Chondrocyte (in vitro differentiated cells): ENCODE measurements around the gene OXSR1. TPM values are rescaled to one million over a fixed set of nuclear protein-coding genes. Genes with fewer than 3 reads are reported as not detected.
A peak's percentile ranks its signal among the peaks of the same experiment; 100 is the strongest.

ENCODE experiments used
- DNase-seq: peaks from one replicate; pipeline ENCODE4 v3.0.0; 2021; ENCODE audit warnings: mixed read lengths, low spot score
- H3K27ac Mint-ChIP-seq: one replicate; pipeline ENCODE4 v1.8.0; 2021; ENCODE audit warnings: mild to moderate bottlenecking, moderate library complexity, mixed read lengths; ENCODE audit not compliant: unreplicated experiment
- H3K27me3 Mint-ChIP-seq: 2 replicates; pipeline ENCODE4 v1.8.0; 2021; ENCODE audit warnings: low read depth, mixed read lengths
- H3K36me3 Mint-ChIP-seq: 2 replicates; pipeline ENCODE4 v1.8.0; 2021; ENCODE audit warnings: low read depth, mixed read lengths
- H3K4me1 Mint-ChIP-seq: 2 replicates; pipeline ENCODE4 v1.8.0; 2021; ENCODE audit warnings: low read depth, mild to moderate bottlenecking, mixed read lengths
- H3K4me3 Mint-ChIP-seq: one replicate; pipeline ENCODE4 v1.8.0; 2021; ENCODE audit warnings: mild to moderate bottlenecking, moderate library complexity, mixed read lengths; ENCODE audit not compliant: unreplicated experiment
- H3K9me3 Mint-ChIP-seq: 2 replicates; pipeline ENCODE4 v1.8.0; 2021; ENCODE audit warnings: low read depth, mixed read lengths
- total RNA-seq: library from RNA; stranded (reverse); gene quantifications from 3 replicates; pipeline ENCODE4 v1.2.1, GENCODE V29; 2021
- TF ChIP-seq, protein P1 (sequence below): fragments of 200-600 bp; sonication (generic); IDR thresholded peaks from 2 replicates; pipeline ENCODE4 v1.5.0; 2021; ENCODE audit warnings: antibody characterized with exemption, mild to moderate bottlenecking, moderate library complexity

OXSR1 gene
- total RNA-seq, 1 donor from 2014 or later = 76.0 TPM

DNA sequence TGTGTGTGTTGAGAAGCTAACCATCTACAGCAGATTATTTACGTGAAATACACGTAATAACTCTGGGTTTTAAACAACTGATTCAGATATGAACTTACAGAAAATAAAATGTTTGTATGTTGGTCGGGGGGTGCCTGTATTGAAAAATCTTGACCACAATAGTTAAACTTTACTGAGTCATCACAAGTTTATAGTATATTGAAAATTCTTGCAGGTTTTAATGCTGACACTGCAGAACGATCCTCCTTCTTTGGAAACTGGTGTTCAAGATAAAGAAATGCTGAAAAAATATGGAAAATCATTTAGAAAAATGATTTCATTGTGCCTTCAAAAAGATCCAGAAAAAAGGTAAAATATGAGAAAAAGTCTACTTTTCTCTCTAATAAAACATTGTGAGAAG, 59.0 kb downstream of the OXSR1 start:
- peaks cover 27% of the 10 kb centered on the region for H3K4me1 Mint-ChIP-seq
- DNase-seq = no peak
- no peak overlapping the region for H3K27ac Mint-ChIP-seq
- H3K9me3 Mint-ChIP-seq = peaks cover 3% of the 10 kb centered on the region
- H3K27me3 Mint-ChIP-seq = no peaks in the 10 kb centered on the region
- H3K4me3 Mint-ChIP-seq = no peak overlapping the region
- TF ChIP-seq, protein P1, sequence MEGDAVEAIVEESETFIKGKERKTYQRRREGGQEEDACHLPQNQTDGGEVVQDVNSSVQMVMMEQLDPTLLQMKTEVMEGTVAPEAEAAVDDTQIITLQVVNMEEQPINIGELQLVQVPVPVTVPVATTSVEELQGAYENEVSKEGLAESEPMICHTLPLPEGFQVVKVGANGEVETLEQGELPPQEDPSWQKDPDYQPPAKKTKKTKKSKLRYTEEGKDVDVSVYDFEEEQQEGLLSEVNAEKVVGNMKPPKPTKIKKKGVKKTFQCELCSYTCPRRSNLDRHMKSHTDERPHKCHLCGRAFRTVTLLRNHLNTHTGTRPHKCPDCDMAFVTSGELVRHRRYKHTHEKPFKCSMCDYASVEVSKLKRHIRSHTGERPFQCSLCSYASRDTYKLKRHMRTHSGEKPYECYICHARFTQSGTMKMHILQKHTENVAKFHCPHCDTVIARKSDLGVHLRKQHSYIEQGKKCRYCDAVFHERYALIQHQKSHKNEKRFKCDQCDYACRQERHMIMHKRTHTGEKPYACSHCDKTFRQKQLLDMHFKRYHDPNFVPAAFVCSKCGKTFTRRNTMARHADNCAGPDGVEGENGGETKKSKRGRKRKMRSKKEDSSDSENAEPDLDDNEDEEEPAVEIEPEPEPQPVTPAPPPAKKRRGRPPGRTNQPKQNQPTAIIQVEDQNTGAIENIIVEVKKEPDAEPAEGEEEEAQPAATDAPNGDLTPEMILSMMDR = no peak
- H3K36me3 Mint-ChIP-seq = peaks cover 26% of the 10 kb centered on the region

DNA sequence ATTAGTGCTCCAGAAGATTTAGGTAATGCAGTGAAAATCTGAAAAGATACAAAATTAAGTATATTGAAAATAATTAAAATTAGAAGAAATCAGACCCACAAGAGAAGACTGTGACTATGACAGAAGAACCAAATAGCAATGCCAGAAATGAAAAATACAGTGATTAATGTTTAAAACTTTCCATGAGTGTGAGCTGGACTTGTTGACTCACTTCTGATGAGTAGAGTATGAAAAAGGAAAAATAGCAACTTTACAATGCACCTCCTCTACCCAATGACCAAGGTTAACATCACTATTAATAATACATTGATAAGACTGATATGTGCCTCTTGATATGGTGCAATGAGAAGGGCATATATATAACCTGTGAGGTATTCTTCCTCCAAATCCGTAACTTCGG, 60.9 kb downstream of the OXSR1 start:
- Mint-ChIP-seq H3K27ac (peak overlapping the region; percentile 51), H3K4me3 (no peak overlapping the region), H3K27me3 (no peaks in the 10 kb centered on the region), H3K9me3 (peaks cover 3% of the 10 kb centered on the region), H3K4me1 (peaks cover 27% of the 10 kb centered on the region), H3K36me3 (peaks cover 30% of the 10 kb centered on the region)
- DNase-seq = no peak
- TF ChIP-seq, protein P1 = no peak

DNA sequence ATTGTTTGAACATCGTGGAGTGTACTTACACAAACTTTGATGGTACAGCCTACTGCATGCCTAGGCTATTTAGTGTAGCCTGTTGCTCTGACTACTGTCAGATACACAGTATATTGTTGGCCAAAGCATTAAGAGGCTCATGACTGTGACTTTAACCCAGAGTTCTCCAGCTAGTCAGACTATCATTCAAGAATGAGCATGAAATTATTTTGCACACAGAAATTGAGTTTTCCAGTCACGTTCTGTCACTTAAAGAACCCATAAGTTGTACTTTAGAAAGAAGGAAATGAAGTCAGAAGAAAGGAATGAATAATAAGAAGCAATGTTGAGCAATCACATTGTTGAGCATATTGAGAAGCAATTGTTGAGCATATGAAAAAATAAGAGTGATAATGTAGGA, 62.7 kb downstream of the OXSR1 start:
- Mint-ChIP-seq H3K27ac (peak overlapping the region; percentile 90), H3K27me3 (no peaks in the 10 kb centered on the region), H3K4me3 (no peak overlapping the region), H3K9me3 (peaks cover 3% of the 10 kb centered on the region), H3K4me1 (peaks cover 27% of the 10 kb centered on the region), H3K36me3 (peaks cover 30% of the 10 kb centered on the region)
- TF ChIP-seq, protein P1 = no peak
- DNase-seq = no peak

- Mint-ChIP-seq H3K4me1 (peaks cover 27% of the 10 kb centered on the region), H3K27me3 (no peaks in the 10 kb centered on the region), H3K9me3 (peaks cover 3% of the 10 kb centered on the region), H3K4me3 (no peak overlapping the region), H3K27ac (no peak overlapping the region), H3K36me3 (peaks cover 36% of the 10 kb centered on the region)
- TF ChIP-seq, protein P1 = no peak
- DNase-seq = no peak
These were observed 63.7 kb downstream of the OXSR1 start for GRCh38 chr3:38229036-38229435.

GRCh38 chr3:38232701-38233100, 67.4 kb downstream of the OXSR1 start:
- H3K9me3 Mint-ChIP-seq = peaks cover 5% of the 10 kb centered on the region
- H3K27ac Mint-ChIP-seq = no peak overlapping the region
- DNase-seq = no peak
- H3K36me3 Mint-ChIP-seq = peaks cover 45% of the 10 kb centered on the region
- TF ChIP-seq, protein P1 = no peak
- H3K4me3 Mint-ChIP-seq = no peak overlapping the region
- peaks cover 16% of the 10 kb centered on the region for H3K4me1 Mint-ChIP-seq
- no peaks in the 10 kb centered on the region for H3K27me3 Mint-ChIP-seq
